Measurements from ENCODE around the gene SURF6. TPM values are rescaled to one million over a fixed set of nuclear protein-coding genes. Genes with fewer than 3 reads are reported as not detected.
A peak's percentile ranks its signal among the peaks of the same experiment; 100 is the strongest.

The SURF6 gene
- total and polyA plus RNA-seq, 5 donors from 2014 or later: 5.4 to 14.6 (median 7.5) TPM

GRCh38 chr9:133349965-133350616 lies 14.1 kb upstream of the SURF6 start:
- Histone ChIP-seq H3K36me3 (ENCODE audit: control insufficient read depth, insufficient read depth, low read length) (peaks cover 43% of the 10 kb centered on the region), H3K4me3 (ENCODE audit: low read depth, low read length) (no peak overlapping the region), H3K9me3 (ENCODE audit: control insufficient read depth in 2 of 2, low read length in 2 of 2) (no peaks in the 10 kb centered on the region), H3K4me1 (ENCODE audit: control insufficient read depth, insufficient read depth, low read length, poor library complexity, severe bottlenecking) (peaks cover 31% of the 10 kb centered on the region), H3K27me3 (ENCODE audit: control insufficient read depth, insufficient read depth, low read length) (no peaks in the 10 kb centered on the region), H3K27ac (ENCODE audit: insufficient read depth, low read length, poor library complexity, severe bottlenecking) (peak overlapping the region; percentile 89)
- H3K27ac Mint-ChIP-seq: peak overlapping the region; percentile 91 to 98 (median 96)
- H3K9me3 Mint-ChIP-seq: no peaks in the 10 kb centered on the region
- ATAC-seq (ENCODE audit: low read depth in 2 of 2) (no peak), DNase-seq (no peak)
- H3K4me3 Mint-ChIP-seq: peak overlapping the region; percentile 46 to 98 (median 74)
- peaks cover 4% of the 10 kb centered on the region for H3K27me3 Mint-ChIP-seq
- peaks cover 32% of the 10 kb centered on the region for H3K36me3 Mint-ChIP-seq
- peaks cover 0 to 44% (median 27%) of the 10 kb centered on the region in 4 donors for H3K4me1 Mint-ChIP-seq

- Mint-ChIP-seq H3K27ac (peak overlapping the region; percentile 96 to 100 (median 98)), H3K4me1 (peaks cover 0 to 39% (median 27%) of the 10 kb centered on the region in 4 donors), H3K27me3 (peaks cover under 1% of the 10 kb centered on the region), H3K36me3 (peaks cover 32% of the 10 kb centered on the region), H3K9me3 (no peaks in the 10 kb centered on the region), H3K4me3 (peak overlapping the region; percentile 95 to 100 (median 96))
- Histone ChIP-seq H3K27ac (ENCODE audit: insufficient read depth, low read length, poor library complexity, severe bottlenecking) (peak overlapping the region; percentile 89), H3K36me3 (ENCODE audit: control insufficient read depth, insufficient read depth, low read length) (peaks cover 52% of the 10 kb centered on the region), H3K4me3 (ENCODE audit: low read depth, low read length) (peak overlapping the region; percentile 76), H3K27me3 (ENCODE audit: control insufficient read depth, insufficient read depth, low read length) (no peaks in the 10 kb centered on the region), H3K4me1 (ENCODE audit: control insufficient read depth, insufficient read depth, low read length, poor library complexity, severe bottlenecking) (peaks cover 31% of the 10 kb centered on the region), H3K9me3 (ENCODE audit: control insufficient read depth in 2 of 2, low read length in 2 of 2) (no peaks in the 10 kb centered on the region)
- DNase-seq (no peak), ATAC-seq (ENCODE audit: low read depth in 2 of 2) (no peak)
Measured at GRCh38 chr9:133348718-133349573, 13.0 kb upstream of the SURF6 start.

- H3K36me3 Mint-ChIP-seq: peaks cover 28% of the 10 kb centered on the region
- ATAC-seq (ENCODE audit: low read depth in 2 of 2): peak; percentile 93 to 94
- H3K27ac ChIP-seq (ENCODE audit: insufficient read depth, low read length, poor library complexity, severe bottlenecking): peak within 1 kb of the TSS; percentile 89
- no peaks in the 10 kb centered on the region for H3K27me3 Mint-ChIP-seq
- no peaks in the 10 kb centered on the region for H3K9me3 ChIP-seq (ENCODE audit: control insufficient read depth in 2 of 2, low read length in 2 of 2)
- peaks cover 0 to 39% (median 27%) of the 10 kb centered on the region in 4 donors for H3K4me1 Mint-ChIP-seq
- no peaks in the 10 kb centered on the region for H3K9me3 Mint-ChIP-seq
- H3K36me3 ChIP-seq (ENCODE audit: control insufficient read depth, insufficient read depth, low read length): peaks cover 56% of the 10 kb centered on the region
- peak within 1 kb of the TSS; percentile 96 to 100 (median 98) for H3K27ac Mint-ChIP-seq
- peaks cover 31% of the 10 kb centered on the region for H3K4me1 ChIP-seq (ENCODE audit: control insufficient read depth, insufficient read depth, low read length, poor library complexity, severe bottlenecking)
- no peaks in the 10 kb centered on the region for H3K27me3 ChIP-seq (ENCODE audit: control insufficient read depth, insufficient read depth, low read length)
- peak within 1 kb of the TSS; percentile 95 to 100 (median 98) for H3K4me3 Mint-ChIP-seq
- peak within 1 kb of the TSS; percentile 76 for H3K4me3 ChIP-seq (ENCODE audit: low read depth, low read length)
- DNase-seq: peak; percentile 88 to 97 (median 95)
Measured at GRCh38 chr9:133347985-133348717, 12.2 kb upstream of the SURF6 start, which contains the start of the genes MED22 and RPL7A. MED22 (minus strand) TSS chr9:133348131; CDS start chr9:133346662, 1,469 bp downstream. RPL7A (plus strand) TSS chr9:133348218; CDS start chr9:133348244, 26 bp downstream.

- peaks cover 55% of the 10 kb centered on the region for H3K36me3 ChIP-seq (ENCODE audit: control insufficient read depth, insufficient read depth, low read length)
- ATAC-seq (ENCODE audit: low read depth in 2 of 2) (peak; percentile 33 to 38), DNase-seq (peak; percentile 44 to 58 (median 44))
- Mint-ChIP-seq H3K27ac (peak overlapping the region in 2 of 3 donors; percentile 96 to 98), H3K9me3 (no peaks in the 10 kb centered on the region), H3K4me1 (peaks cover 0 to 42% (median 27%) of the 10 kb centered on the region in 4 donors), H3K36me3 (peaks cover 28% of the 10 kb centered on the region), H3K27me3 (no peaks in the 10 kb centered on the region), H3K4me3 (peak overlapping the region; percentile 95 to 100 (median 98))
- H3K27ac ChIP-seq (ENCODE audit: insufficient read depth, low read length, poor library complexity, severe bottlenecking): peak overlapping the region; percentile 89
- H3K27me3 ChIP-seq (ENCODE audit: control insufficient read depth, insufficient read depth, low read length): no peaks in the 10 kb centered on the region
- H3K4me3 ChIP-seq (ENCODE audit: low read depth, low read length): peak overlapping the region; percentile 57
- no peaks in the 10 kb centered on the region for H3K9me3 ChIP-seq (ENCODE audit: control insufficient read depth in 2 of 2, low read length in 2 of 2)
- peaks cover 31% of the 10 kb centered on the region for H3K4me1 ChIP-seq (ENCODE audit: control insufficient read depth, insufficient read depth, low read length, poor library complexity, severe bottlenecking)
Measured at GRCh38 chr9:133347515-133347984, 11.6 kb upstream of the SURF6 start.

GRCh38 chr9:133346021-133346785 lies 10.2 kb upstream of the SURF6 start:
- H3K27ac Mint-ChIP-seq: peak overlapping the region in 2 of 3 donors; percentile 87 to 89
- Histone ChIP-seq H3K4me1 (ENCODE audit: control insufficient read depth, insufficient read depth, low read length, poor library complexity, severe bottlenecking) (peaks cover 31% of the 10 kb centered on the region), H3K4me3 (ENCODE audit: low read depth, low read length) (peak overlapping the region; percentile 26), H3K27ac (ENCODE audit: insufficient read depth, low read length, poor library complexity, severe bottlenecking) (peak overlapping the region; percentile 89), H3K9me3 (ENCODE audit: control insufficient read depth in 2 of 2, low read length in 2 of 2) (no peaks in the 10 kb centered on the region), H3K27me3 (ENCODE audit: control insufficient read depth, insufficient read depth, low read length) (no peaks in the 10 kb centered on the region), H3K36me3 (ENCODE audit: control insufficient read depth, insufficient read depth, low read length) (peaks cover 41% of the 10 kb centered on the region)
- H3K4me1 Mint-ChIP-seq: peaks cover 0 to 50% (median 29%) of the 10 kb centered on the region in 4 donors
- H3K4me3 Mint-ChIP-seq: peak overlapping the region; percentile 86 to 98 (median 88)
- peaks cover 27% of the 10 kb centered on the region for H3K36me3 Mint-ChIP-seq
- no peaks in the 10 kb centered on the region for H3K9me3 Mint-ChIP-seq
- no peak for ATAC-seq (ENCODE audit: low read depth in 2 of 2)
- H3K27me3 Mint-ChIP-seq: no peaks in the 10 kb centered on the region
- no peak for DNase-seq

GRCh38 chr9:133345596-133345995 lies 9.6 kb upstream of the SURF6 start:
- no peaks in the 10 kb centered on the region for H3K9me3 ChIP-seq (ENCODE audit: control insufficient read depth in 2 of 2, low read length in 2 of 2)
- no peak overlapping the region for H3K4me3 ChIP-seq (ENCODE audit: low read depth, low read length)
- Mint-ChIP-seq H3K27ac (no peak overlapping the region), H3K4me1 (peaks cover 0 to 56% (median 33%) of the 10 kb centered on the region in 4 donors), H3K9me3 (no peaks in the 10 kb centered on the region), H3K36me3 (peaks cover 25% of the 10 kb centered on the region), H3K27me3 (no peaks in the 10 kb centered on the region), H3K4me3 (peak overlapping the region in 3 of 4 donors; percentile 88 to 98 (median 89))
- ATAC-seq (ENCODE audit: low read depth in 2 of 2): no peak
- H3K27ac ChIP-seq (ENCODE audit: insufficient read depth, low read length, poor library complexity, severe bottlenecking): no peak overlapping the region
- DNase-seq: no peak
- no peaks in the 10 kb centered on the region for H3K27me3 ChIP-seq (ENCODE audit: control insufficient read depth, insufficient read depth, low read length)
- peaks cover 33% of the 10 kb centered on the region for H3K4me1 ChIP-seq (ENCODE audit: control insufficient read depth, insufficient read depth, low read length, poor library complexity, severe bottlenecking)
- peaks cover 41% of the 10 kb centered on the region for H3K36me3 ChIP-seq (ENCODE audit: control insufficient read depth, insufficient read depth, low read length)
